ENCODE results near the gene ABHD4. TPM values are rescaled to one million over a fixed set of nuclear protein-coding genes. Genes with fewer than 3 reads are reported as not detected.
"Not testable (repeated sequence)": the region's sequence is repeated elsewhere in the genome, so short reads cannot be mapped to it uniquely, and the experiment has no call there.

Gene ABHD4
- total and polyA plus RNA-seq, 10 of the 15 experiments (the other 5 are each of a cell fraction or from before 2014, with no cell fraction given): 5.4 to 28.7 (median 10.8) TPM

GRCh38 chr14:22553445-22553844, 44.7 kb upstream of the ABHD4 start:
- Histone ChIP-seq H3K9me3 (replicated peaks; ENCODE audit: control insufficient read depth, insufficient read depth, low read length) (no peaks in the 10 kb centered on the region), H3K4me1 (ENCODE audit: control insufficient read depth, insufficient read depth, low read length) (peaks cover 80% of the 10 kb centered on the region), H3K4me2 (ENCODE audit: control insufficient read depth, insufficient read depth) (no peak overlapping the region), H3K27ac (ENCODE audit: control insufficient read depth, insufficient read depth) (peak overlapping the region; percentile 68), H3K79me2 (ENCODE audit: control insufficient read depth, insufficient read depth, low read length) (peaks cover 8% of the 10 kb centered on the region), H3K36me3 (ENCODE audit: control insufficient read depth in 2 of 2, insufficient read depth in 2 of 2, low read length in 1 of 2) (peaks cover 16 to 19% of the 10 kb centered on the region in 2 experiments), H2AFZ (ENCODE audit: control insufficient read depth, low read depth, low read length) (no peak overlapping the region), H3K4me3 (no peak overlapping the region), H3K9ac (ENCODE audit: control insufficient read depth, insufficient read depth, low read length) (peak overlapping the region; percentile 24; the same call in 1 of the 2 replicates), H4K20me1 (ENCODE audit: control insufficient read depth, insufficient read depth) (no peaks in the 10 kb centered on the region), H3K27me3 (replicated peaks in 1 of 2; ENCODE audit: control insufficient read depth in 2 of 2, insufficient read depth in 2 of 2, low read length in 1 of 2) (no peaks in the 10 kb centered on the region)
- ATAC-seq (no peak), DNase-seq (ENCODE audit: low read depth, low spot score) (no peak), FAIRE-seq (no peak)
- POLR2A ChIA-PET: interaction anchor here (0.5 to 6.3 kb wide), 7 partner anchors 14 to 85 kb away, joined by 3 to 74 read pairs (median 5); no protein-coding TSS in a partner anchor
- intact Hi-C loops (cut with micrococcal nuclease; ENCODE audit: unreplicated experiment): no loop called here
- 97% methylated on average over 5 of the region's 5 CpGs for WGBS (ENCODE audit: insufficient coverage, insufficient replicate concordance, low lambda C conversion rate, missing lambda C conversion rate)
- SMC1A ChIA-PET (ENCODE audit: uncharacterized antibody, unreplicated experiment): interaction anchor here (0.8 to 9.2 kb wide), 10 partner anchors 8 to 66 kb away, joined by 4 to 105 read pairs (median 5); no protein-coding TSS in a partner anchor
- RAD21 ChIA-PET (ENCODE audit: unreplicated experiment): interaction anchor here (1.0 to 6.6 kb wide), 7 partner anchors 16 to 56 kb away, joined by 4 to 48 read pairs (median 6); no protein-coding TSS in a partner anchor
- CTCF ChIA-PET: interaction anchor here (0.8 to 7.1 kb wide), 5 partner anchors 14 to 76 kb away, joined by 3 to 58 read pairs (median 3); no protein-coding TSS in a partner anchor
- BruUV-seq (replicated peaks): no TSS peak
- TF ChIP-seq DPF2 (IDR thresholded peaks at IDR 0.05) (no peak), STAT1 (conservative IDR thresholded peaks at IDR 0.05) (no peak), MXI1 (IDR thresholded peaks at IDR 0.05; ENCODE audit: low read depth, low read length) (no peak), E4F1 (IDR thresholded peaks at IDR 0.05; ENCODE audit: borderline replicate concordance, partially characterized antibody) (no peak), ASH2L (IDR thresholded peaks at IDR 0.05; ENCODE audit: borderline replicate concordance, low read depth) (no peak), EZH2 (IDR thresholded peaks at IDR 0.05; ENCODE audit: borderline replicate concordance, control insufficient read depth, low read depth, low read length) (no peak), NBN (IDR thresholded peaks at IDR 0.05) (no peak), SUZ12 (IDR thresholded peaks at IDR 0.05; ENCODE audit: unreplicated experiment) (no peak), MTA3 (IDR thresholded peaks at IDR 0.05; ENCODE audit: borderline replicate concordance, low read length) (no peak)
- in situ Hi-C loops (cut with MboI): no loop called here

GRCh38 chr14:22553861-22554497, 44.1 kb upstream of the ABHD4 start:
- Histone ChIP-seq H3K36me3 (ENCODE audit: control insufficient read depth in 2 of 2, insufficient read depth in 2 of 2, low read length in 1 of 2) (peaks cover 16 to 19% of the 10 kb centered on the region in 2 experiments), H3K9ac (ENCODE audit: control insufficient read depth, insufficient read depth, low read length) (peak overlapping the region; percentile 24; the same call in 1 of the 2 replicates), H3K27ac (ENCODE audit: control insufficient read depth, insufficient read depth) (peak overlapping the region; percentile 100), H3K4me1 (ENCODE audit: control insufficient read depth, insufficient read depth, low read length) (peaks cover 81% of the 10 kb centered on the region)
- H3K27me3 ChIP-seq (replicated peaks in 1 of 2; ENCODE audit: control insufficient read depth in 2 of 2, insufficient read depth in 2 of 2, low read length in 1 of 2); BruUV-seq (replicated peaks); H2AFZ ChIP-seq (ENCODE audit: control insufficient read depth, low read depth, low read length); DNase-seq (ENCODE audit: low read depth, low spot score); intact Hi-C loops (cut with micrococcal nuclease; ENCODE audit: unreplicated experiment); H4K20me1 ChIP-seq (ENCODE audit: control insufficient read depth, insufficient read depth); in situ Hi-C loops (cut with MboI); FAIRE-seq; H3K4me3 ChIP-seq; ATAC-seq; H3K4me2 ChIP-seq (ENCODE audit: control insufficient read depth, insufficient read depth); H3K79me2 ChIP-seq (ENCODE audit: control insufficient read depth, insufficient read depth, low read length); H3K9me3 ChIP-seq (replicated peaks; ENCODE audit: control insufficient read depth, insufficient read depth, low read length): not testable (repeated sequence)
- ChIA-PET CTCF (interaction anchor here (0.8 to 3.5 kb wide), 5 partner anchors 16 to 163 kb away, joined by 3 to 45 read pairs (median 3); no protein-coding TSS in a partner anchor), SMC1A (ENCODE audit: uncharacterized antibody, unreplicated experiment) (interaction anchor here (1.6 to 9.2 kb wide), 7 partner anchors 15 to 76 kb away, joined by 5 to 105 read pairs (median 41); no protein-coding TSS in a partner anchor), POLR2A (interaction anchor here (1.3 to 6.3 kb wide), 6 partner anchors 14 to 69 kb away, joined by 5 to 74 read pairs (median 17); no protein-coding TSS in a partner anchor), RAD21 (ENCODE audit: unreplicated experiment) (interaction anchor here (1.0 to 6.6 kb wide), 9 partner anchors 14 to 76 kb away, joined by 4 to 190 read pairs (median 48); no protein-coding TSS in a partner anchor)
- WGBS (ENCODE audit: insufficient coverage, insufficient replicate concordance, low lambda C conversion rate, missing lambda C conversion rate): 85% methylated on average over 2 of the region's 14 CpGs
